Neural cell (in vitro differentiated cells): ENCODE data around the gene SIDT1.

Experiments
- EP300 ChIP-seq: fragments of 450-650 bp; conservative IDR thresholded peaks from 2 replicates; pipeline ENCODE4 v1.6.1; 2014; ENCODE audit warnings: antibody characterized with exemption, mild to moderate bottlenecking, moderate library complexity; ENCODE audit not compliant: poor library complexity, severe bottlenecking
- EZH2 ChIP-seq: fragments of 200-600, 300-800 bp; shearing (Covaris generic), sonication (generic); IDR thresholded peaks from 2 replicates; pipeline ENCODE4 v1.6.1; 2014; ENCODE audit warnings: antibody characterized with exemption, low read length, borderline replicate concordance, mild to moderate bottlenecking; ENCODE audit not compliant: insufficient read depth, poor library complexity, severe bottlenecking
- TAF1 ChIP-seq: IDR thresholded peaks from 2 replicates; pipeline ENCODE4 v1.6.1; 2012; ENCODE audit warnings: low read depth
- TF ChIP-seq, protein P1 (sequence below): fragments of 450-650 bp; IDR thresholded peaks from 2 replicates; pipeline ENCODE4 v1.5.1; 2014; ENCODE audit warnings: antibody characterized with exemption, mild to moderate bottlenecking, moderate library complexity; ENCODE audit not compliant: poor library complexity, severe bottlenecking

DNA sequence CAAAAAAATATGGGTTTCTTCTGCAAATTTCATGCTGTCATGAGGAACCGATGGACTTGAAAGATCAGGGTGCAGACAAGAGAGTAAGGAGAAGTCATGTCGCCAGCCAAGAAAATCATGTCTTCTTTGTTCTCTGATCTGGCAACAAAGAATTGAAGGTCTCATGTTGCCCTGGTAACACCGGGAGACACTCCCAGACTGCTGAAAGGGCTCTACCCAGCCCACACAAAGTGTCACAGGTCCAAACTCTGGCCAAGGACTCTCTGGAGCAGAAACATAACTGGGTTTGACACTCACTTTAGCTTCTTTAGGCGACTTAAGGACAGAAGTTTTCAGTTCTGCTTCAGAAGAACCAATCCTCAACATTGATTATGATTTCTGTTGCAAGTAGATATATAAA, 42.9 kb downstream of the SIDT1 start:
- TF ChIP-seq, protein P1, sequence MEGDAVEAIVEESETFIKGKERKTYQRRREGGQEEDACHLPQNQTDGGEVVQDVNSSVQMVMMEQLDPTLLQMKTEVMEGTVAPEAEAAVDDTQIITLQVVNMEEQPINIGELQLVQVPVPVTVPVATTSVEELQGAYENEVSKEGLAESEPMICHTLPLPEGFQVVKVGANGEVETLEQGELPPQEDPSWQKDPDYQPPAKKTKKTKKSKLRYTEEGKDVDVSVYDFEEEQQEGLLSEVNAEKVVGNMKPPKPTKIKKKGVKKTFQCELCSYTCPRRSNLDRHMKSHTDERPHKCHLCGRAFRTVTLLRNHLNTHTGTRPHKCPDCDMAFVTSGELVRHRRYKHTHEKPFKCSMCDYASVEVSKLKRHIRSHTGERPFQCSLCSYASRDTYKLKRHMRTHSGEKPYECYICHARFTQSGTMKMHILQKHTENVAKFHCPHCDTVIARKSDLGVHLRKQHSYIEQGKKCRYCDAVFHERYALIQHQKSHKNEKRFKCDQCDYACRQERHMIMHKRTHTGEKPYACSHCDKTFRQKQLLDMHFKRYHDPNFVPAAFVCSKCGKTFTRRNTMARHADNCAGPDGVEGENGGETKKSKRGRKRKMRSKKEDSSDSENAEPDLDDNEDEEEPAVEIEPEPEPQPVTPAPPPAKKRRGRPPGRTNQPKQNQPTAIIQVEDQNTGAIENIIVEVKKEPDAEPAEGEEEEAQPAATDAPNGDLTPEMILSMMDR = no peak
- TF ChIP-seq TAF1 (no peak), EP300 (no peak), EZH2 (no peak)
